Pancreas (tissue), 10 donors: ENCODE data around the gene PPM1M. TPM values are rescaled to one million over a fixed set of nuclear protein-coding genes. Genes with fewer than 3 reads are reported as not detected.

ENCODE experiments used
- ATAC-seq, 4 donors: fragments of 200-7000 bp; cut with Tn5 transposase; one replicate each; pipeline versions ENCODE4 v1.8.0 to v1.9.1; 2020; ENCODE audit warnings: mild to moderate bottlenecking in 4 of 4, moderate library complexity in 4 of 4
- DNase-seq, 6 donors: peaks; one replicate each; pipeline ENCODE4 v3.0.0-alpha.2; 2020
- FAIRE-seq: peaks from 2 replicates; lab custom pipeline; 2012; peaks lifted over from hg19 to GRCh38; lab: Jason Lieb, UNC
- H3K27ac ChIP-seq, 4 donors: fragments of 200-600 bp; sonication (generic); 1 replicate in 3 of 4; 2 replicates in 1 of 4; pipeline versions ENCODE4 v1.5.0 to v1.8.0; 2020
- H3K27me3 ChIP-seq, 4 donors: fragments of 200-600 bp; one replicate each; pipeline ENCODE4 v1.8.0; 2021
- H3K36me3 ChIP-seq, 3 donors: fragments of 200-600 bp; sonication (generic) in 1 of 3; one replicate each; pipeline versions ENCODE4 v1.5.0 to v1.8.0; 2020 to 2021
- H3K4me1 ChIP-seq, 3 donors: fragments of 200-600 bp; one replicate each; pipeline ENCODE4 v1.8.0; 2021
- H3K4me3 ChIP-seq, 4 donors: fragments of 200-600 bp; sonication (generic) in 2 of 4; one replicate each; pipeline versions ENCODE4 v1.5.0 to v1.8.0; 2020 to 2021
- H3K9me3 ChIP-seq, 4 donors: fragments of 200-600 bp; one replicate each; pipeline ENCODE4 v1.8.0; 2021
- CTCF ChIP-seq, 4 donors: fragments of 200-600 bp; sonication (generic) in 3 of 4; IDR thresholded peaks; one replicate each; pipeline versions ENCODE4 v1.5.0 to v1.8.0; 2021; ENCODE audit warnings: antibody characterized with exemption in 4 of 4
- WGBS, 2 donors: extraction: QIAGEN DNeasy Blood & Tissue Kit; methylation state at CpG; one replicate each; pipeline ENCODE4 v1.1.7; 2013; 5-methylcytosine and 5-hydroxymethylcytosine counted together
- intact Hi-C, 3 donors: fragments of 100-400 bp; cut with DNase I; formaldehyde crosslinking; loops; one replicate each; pipeline versions ENCODE4 v1.11.1 to v1.14.2; 2022
- polyA plus RNA-seq, 2 donors: library from polyadenylated mRNA; stranded (reverse); fragments of 200-250 nt; gene quantifications; one replicate each; pipeline ENCODE4 v1.2.3, GENCODE V29; 2013
- total RNA-seq, 6 donors: library from RNA; stranded (reverse); fragmentation: NEBNext Ultra II Directional in 4 of 6; extraction: Animal tissue kit (Norgen Biotek cat#: 25700) in 4 of 6; gene quantifications; one replicate each; pipeline versions ENCODE4 v1.2.1 to v1.2.4, GENCODE V29; 2021 to 2023
- donor health status: healthy with polysubstance abuse.
- donor health status: DM: no; HTN: no; CAD: no; lungs with moderate emphysema.
- donor health status: DM: no; HTN: no; CAD: no.
- donor health status: control.
- donor health status: control.
- donor health status: Bipolar disorder and iron deficiency.
- donor health status: DM: yes; HTN: yes; CAD: no.
- donor health status: DM: no; HTN: no; CAD: no.
- donor health status: DM: no; HTN: no; CAD: no.
- donor health status: DM: yes; HTN: yes; CAD: no.

Gene PPM1M
- total and polyA plus RNA-seq, 8 donors = 4.0 to 15.2 (median 7.7) TPM

GRCh38 chr3:52256159-52256558, 10.6 kb downstream of the PPM1M start:
- WGBS, 2 donors = 85% methylated on average over 3 of the region's 3 CpGs
- Histone ChIP-seq H3K9me3 (no peaks in the 10 kb centered on the region), H3K27ac (no peak overlapping the region), H3K27me3 (no peaks in the 10 kb centered on the region), H3K36me3 (peaks cover 11 to 65% (median 34%) of the 10 kb centered on the region in 3 donors), H3K4me1 (no peaks in the 10 kb centered on the region), H3K4me3 (no peak overlapping the region)
- intact Hi-C loops = no loop called here
- no peak for ATAC-seq
- FAIRE-seq = no peak
- no peak for TF ChIP-seq CTCF (IDR thresholded peaks at IDR 0.05)
- no peak for DNase-seq

- DNase-seq (no peak), FAIRE-seq (no peak), ATAC-seq (no peak)
- intact Hi-C loops = no loop called here
- Histone ChIP-seq H3K27ac (no peak overlapping the region), H3K36me3 (peaks cover 11 to 69% (median 34%) of the 10 kb centered on the region in 3 donors), H3K9me3 (no peaks in the 10 kb centered on the region), H3K4me3 (no peak overlapping the region), H3K27me3 (no peaks in the 10 kb centered on the region), H3K4me1 (no peaks in the 10 kb centered on the region)
- no peak for TF ChIP-seq CTCF (IDR thresholded peaks at IDR 0.05)
- 84 to 85% methylated on average over 4 of the region's 4 CpGs for WGBS, 2 donors
These were observed 11.1 kb downstream of the PPM1M start for GRCh38 chr3:52256622-52257021.

- Histone ChIP-seq H3K36me3 (peaks cover 11 to 81% (median 34%) of the 10 kb centered on the region in 3 donors), H3K4me1 (no peaks in the 10 kb centered on the region)
- no peak for ATAC-seq
These were observed 12.4 kb downstream of the PPM1M start for GRCh38 chr3:52257911-52258310.

GRCh38 chr3:52259035-52259434, 13.5 kb downstream of the PPM1M start:
- ATAC-seq (no peak), DNase-seq (no peak), FAIRE-seq (no peak)
- H3K36me3 ChIP-seq = peaks cover 7 to 80% (median 34%) of the 10 kb centered on the region in 3 donors
- no peak overlapping the region for H3K27ac ChIP-seq
- no peaks in the 10 kb centered on the region for H3K9me3 ChIP-seq
- intact Hi-C loops = no loop called here
- H3K4me3 ChIP-seq = no peak overlapping the region
- H3K4me1 ChIP-seq = no peaks in the 10 kb centered on the region
- H3K27me3 ChIP-seq = no peaks in the 10 kb centered on the region
- no peak for TF ChIP-seq CTCF (IDR thresholded peaks at IDR 0.05)
- WGBS, 2 donors = 51 to 60% methylated on average over 1 of the region's 1 CpG

More at GRCh38 chr3:52257911-52258310, 12.4 kb downstream of the PPM1M start:
- no peak for FAIRE-seq
- no peak for DNase-seq
- Histone ChIP-seq H3K27ac (peak overlapping the region in 1 of 4 donors; percentile 18), H3K9me3 (no peaks in the 10 kb centered on the region), H3K27me3 (no peaks in the 10 kb centered on the region), H3K4me3 (no peak overlapping the region)
- intact Hi-C loops = no loop called here
- TF ChIP-seq CTCF (IDR thresholded peaks at IDR 0.05) = no peak
- 66 to 69% methylated on average over 4 of the region's 4 CpGs for WGBS, 2 donors

- Histone ChIP-seq H3K4me3 (no peak overlapping the region), H3K27me3 (no peaks in the 10 kb centered on the region), H3K36me3 (peaks cover 7 to 81% (median 36%) of the 10 kb centered on the region in 3 donors), H3K4me1 (no peaks in the 10 kb centered on the region), H3K27ac (no peak overlapping the region), H3K9me3 (no peaks in the 10 kb centered on the region)
- intact Hi-C loops = no loop called here
- WGBS, 2 donors = 87 to 89% methylated on average over 4 of the region's 4 CpGs
- FAIRE-seq (no peak), ATAC-seq (no peak), DNase-seq (no peak)
- no peak for TF ChIP-seq CTCF (IDR thresholded peaks at IDR 0.05)
These were observed 13.9 kb downstream of the PPM1M start for GRCh38 chr3:52259448-52259847.
